NCI-H2196 treated with DMSO at 0.1 percent for 48 hours (cell line): Measurements from ENCODE around the gene IL1F10.

ENCODE experiments used
- DNase-seq: peaks from one replicate; lab custom pipeline; 2025; ENCODE audit not compliant: unreplicated experiment; lab: John Stamatoyannopoulos, UW

Gene IL1F10

DNA sequence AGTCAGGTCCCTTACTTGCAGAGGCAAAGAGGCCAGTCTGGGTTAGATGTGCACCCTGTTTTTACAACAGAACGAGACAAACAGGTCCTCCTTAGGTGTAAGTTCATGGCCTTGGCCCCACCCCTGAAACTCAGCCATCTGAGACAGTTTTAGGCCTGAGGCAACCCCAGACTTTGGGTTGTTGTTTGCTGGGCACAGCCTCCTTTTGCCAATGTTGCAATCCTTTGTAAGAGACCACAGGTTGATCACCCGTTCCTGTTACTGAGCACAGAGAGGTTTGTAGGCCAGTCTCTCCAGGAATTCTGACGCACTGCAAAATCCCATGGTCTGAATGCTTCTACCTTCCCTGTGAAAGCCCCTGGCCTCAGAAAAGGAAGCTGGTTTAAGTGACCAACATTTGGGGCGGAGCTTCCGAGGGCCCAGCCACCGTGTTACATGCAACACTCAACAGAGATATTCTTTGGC lies 44.1 kb downstream of the IL1F10 start:
- DNase-seq, result no peak

DNA sequence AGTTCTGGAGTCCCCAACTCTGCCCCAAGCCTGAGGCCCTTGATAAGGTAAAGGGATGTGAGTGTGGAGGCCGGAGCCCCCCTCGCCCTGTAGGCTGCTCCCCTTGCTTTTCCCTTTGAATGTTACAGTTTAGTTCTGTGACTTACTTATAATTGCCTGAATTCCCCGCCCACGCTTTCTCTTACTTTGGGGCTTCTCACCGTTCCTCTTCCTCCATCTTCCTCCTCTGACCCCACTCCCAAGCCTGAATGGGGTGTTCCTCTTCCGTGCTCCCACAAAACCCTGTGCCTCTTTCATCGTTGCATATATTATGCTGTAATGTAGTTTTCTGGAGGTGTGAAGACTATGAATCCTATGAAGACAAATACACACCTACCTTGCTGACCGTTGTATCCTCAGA lies 44.7 kb downstream of the IL1F10 start:
- DNase-seq, result no peak

DNA sequence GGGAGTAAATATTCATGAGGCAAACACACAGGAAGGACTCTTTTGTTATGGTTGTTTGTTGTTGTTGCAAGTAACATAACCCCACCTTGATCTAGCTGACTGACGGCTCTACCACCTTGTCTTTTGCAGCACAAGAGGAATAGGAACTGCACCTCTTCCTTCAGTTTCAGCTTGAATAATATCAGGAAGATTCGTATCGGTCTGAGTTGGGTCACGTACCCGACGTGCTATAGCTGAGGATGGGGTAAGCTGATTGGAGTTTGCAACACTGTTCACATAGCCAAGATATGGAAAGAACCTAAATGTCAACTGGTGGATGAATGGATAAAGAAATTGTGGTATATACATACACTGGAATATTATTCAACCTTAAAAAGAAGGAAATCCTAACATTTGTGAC lies 45.1 kb downstream of the IL1F10 start:
- DNase-seq, result no peak

DNA sequence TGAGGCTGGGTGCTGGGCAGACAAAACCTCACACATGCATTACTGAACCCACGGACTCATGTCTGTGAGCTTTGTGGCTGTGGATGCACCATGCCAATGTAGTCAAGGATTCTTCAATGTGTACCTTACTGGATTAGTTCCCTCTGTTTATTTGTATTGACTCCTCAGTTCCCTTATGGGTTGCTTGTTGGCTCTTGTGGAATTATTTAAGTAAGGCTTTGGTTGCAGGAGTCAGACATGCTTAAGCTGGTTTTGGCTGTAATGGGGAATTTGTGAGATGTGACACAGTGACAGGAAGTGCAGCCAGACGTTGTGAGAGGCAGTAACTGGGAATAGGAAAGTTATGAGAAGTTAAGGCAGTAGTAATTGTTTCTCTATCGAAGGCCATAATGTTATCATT lies 46.0 kb downstream of the IL1F10 start:
- no peak for DNase-seq

DNA sequence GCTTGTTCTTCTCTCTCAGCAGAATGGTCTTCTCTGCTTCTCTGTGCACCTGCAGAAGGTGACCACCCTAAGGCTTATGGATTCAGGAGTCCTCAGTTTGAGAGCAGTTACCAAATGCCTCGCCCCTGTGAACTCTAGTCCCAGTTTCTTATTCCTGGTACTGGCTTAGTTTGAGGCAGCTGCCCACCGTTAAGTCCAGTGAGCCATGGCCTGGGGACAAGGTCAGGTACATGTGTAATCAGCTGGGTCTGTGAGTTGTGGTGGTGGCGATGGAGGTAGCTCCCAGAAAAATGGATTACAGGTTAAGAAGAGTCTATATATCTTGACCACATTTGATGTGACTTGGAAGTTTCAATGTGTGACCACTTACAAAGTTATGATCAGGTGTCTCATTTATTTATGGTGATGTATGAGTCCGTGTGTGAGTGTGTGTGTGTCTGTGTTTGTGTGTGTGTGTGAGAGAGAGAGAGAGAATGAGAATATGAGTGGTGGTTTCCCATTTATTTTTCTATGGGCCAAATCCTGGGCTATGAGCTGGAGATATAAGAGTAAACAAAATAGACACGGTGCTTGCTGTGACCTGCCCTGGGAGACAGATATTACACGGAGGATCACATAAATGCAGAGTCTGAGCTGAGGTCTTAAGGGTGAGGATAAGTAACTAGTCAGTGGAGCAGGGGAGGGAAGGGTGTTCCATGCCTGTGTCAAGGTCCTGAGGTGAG lies 46.6 kb downstream of the IL1F10 start:
- DNase-seq, result no peak

- DNase-seq, result no peak
Measured at GRCh38 chr2:113114996-113115395, 47.2 kb downstream of the IL1F10 start.

DNA sequence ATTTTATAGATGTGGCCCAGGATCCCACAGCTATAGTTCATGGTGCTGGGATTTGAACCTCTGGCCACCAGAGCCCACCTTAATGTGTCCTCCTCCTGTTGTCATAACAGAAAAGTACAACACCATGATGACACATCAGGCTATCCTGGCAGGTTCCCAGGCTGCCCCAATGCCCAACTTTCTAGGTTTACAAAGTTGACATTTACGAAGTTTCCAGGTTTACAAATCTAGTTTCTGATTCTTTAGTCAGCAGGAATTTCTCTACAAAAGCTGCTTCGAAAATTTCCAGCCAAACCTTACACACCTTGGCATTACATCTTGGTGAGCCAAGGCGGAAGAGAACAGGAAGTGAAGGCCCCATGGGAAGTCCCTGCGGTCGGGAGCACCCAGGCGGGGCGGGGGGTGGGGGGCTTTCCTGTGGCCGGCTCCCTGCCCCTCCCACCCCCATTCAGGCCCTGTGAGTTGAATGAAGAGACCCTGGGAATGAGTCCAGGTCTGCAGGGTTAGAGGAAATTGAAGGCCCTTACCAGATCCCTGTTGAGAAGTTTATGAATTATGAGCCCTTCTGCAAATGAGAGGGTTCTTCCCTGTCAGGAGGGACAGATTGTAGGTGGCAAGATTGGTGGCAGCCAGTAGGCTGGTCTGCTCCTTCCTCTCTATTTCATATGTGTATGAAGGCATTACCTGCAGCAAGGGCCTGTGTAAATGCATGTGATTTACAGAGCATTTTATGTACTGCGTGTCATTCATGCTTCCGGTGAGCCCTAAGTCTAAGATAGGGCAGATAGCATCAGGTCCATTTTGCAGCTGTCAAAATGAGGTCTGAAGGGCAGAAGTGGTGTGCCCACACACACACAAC lies 48.6 kb downstream of the IL1F10 start:
- no peak for DNase-seq

DNA sequence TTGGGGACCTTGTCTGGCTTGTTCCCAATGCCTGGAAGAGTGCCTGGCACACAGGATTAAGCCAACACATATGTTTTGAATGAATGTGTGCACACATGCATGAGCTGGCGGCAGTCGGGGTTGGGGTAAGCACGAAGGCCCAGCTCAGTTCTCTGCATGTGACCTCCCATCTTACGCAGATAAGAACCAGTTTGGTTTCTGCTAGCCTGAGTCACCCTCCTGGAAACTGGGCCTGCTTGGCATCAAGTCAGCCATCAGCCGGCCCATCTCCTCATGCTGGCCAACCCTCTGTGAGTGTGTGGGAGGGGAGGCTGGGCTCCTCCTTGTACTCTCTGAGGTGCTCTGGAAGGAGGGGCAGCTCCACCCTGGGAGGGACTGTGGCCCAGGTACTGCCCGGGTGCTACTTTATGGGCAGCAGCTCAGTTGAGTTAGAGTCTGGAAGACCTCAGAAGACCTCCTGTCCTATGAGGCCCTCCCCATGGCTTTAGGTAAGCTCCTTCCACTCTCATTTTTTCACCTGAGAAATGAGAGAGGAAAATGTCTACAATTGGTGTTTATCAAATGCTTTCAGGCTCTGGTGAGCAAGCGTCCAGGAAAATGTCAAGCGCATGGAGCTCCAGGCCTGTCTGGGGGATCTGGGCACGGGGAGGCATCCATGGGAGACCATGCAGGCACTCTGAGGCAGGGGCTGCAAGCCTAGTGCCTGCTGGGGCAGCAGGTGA lies 49.9 kb downstream of the IL1F10 start:
- DNase-seq, result no peak

DNA sequence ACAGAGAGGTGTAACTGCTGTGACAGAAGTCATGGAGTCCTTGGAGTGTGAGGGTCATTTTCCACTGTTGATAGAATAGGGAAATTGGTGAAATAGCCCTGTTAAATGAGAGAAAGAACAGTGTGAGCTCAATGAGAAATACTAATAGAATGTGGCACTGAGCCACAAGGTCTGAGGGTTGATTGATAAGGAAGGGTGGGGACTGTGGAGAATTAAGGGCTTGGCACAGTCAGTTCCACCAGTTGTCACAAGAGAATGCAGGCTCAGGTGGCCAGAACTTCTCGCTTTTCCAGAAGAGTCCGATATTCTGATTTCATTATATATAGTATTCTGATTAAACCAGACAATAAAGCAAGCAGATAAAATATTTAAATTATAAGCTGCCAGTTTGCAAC lies 50.5 kb downstream of the IL1F10 start:
- no peak for DNase-seq

- DNase-seq, result no peak
Measured at GRCh38 chr2:113119111-113119510, 51.3 kb downstream of the IL1F10 start.

DNA sequence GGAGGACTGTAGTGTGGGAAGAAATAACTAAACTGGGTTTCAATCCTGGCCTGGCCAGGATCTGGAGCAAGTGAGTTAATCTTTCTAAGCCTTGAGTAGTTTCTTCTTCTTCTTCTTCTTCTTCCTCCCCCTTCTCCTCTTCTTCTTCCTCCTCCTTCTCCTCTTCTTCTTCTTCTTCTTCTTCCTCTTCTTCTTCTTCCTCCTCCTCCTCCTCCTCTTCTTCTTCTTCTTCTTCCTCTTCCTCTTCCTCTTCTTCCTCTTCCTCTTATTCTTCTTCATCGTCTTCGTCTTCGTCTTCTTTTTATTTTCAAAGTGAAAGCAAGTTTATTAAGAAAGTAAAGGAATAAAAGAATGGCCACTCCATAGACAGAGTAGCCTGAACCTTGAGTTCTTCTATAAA lies 53.1 kb downstream of the IL1F10 start:
- no peak for DNase-seq

GRCh38 chr2:113122364-113122763 lies 54.6 kb downstream of the IL1F10 start:
- no peak for DNase-seq

DNA sequence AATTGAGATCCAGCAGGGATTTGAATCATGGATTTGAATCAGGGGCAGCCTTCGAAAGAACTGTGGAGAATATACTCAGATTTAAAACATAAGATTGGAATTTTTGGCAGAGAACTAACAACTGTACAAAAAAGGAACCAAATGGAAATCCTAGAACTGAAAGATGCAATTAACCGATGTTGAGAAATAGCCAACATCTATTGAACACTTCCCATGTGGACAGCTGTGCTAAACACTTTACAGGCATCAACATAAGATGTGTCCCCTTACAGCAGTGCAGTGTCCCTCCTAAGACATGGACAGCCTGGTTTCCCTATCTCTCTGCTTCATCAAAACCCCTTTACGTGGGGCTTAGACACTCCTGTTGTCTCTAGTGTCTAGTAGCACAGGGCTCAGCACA lies 56.0 kb downstream of the IL1F10 start:
- DNase-seq, result no peak

- DNase-seq, result no peak
Measured at GRCh38 chr2:113124181-113124961, 56.6 kb downstream of the IL1F10 start.
